Stimulated activated CD4-positive, alpha-beta T cell treated with anti-CD3 and anti-CD28 coated beads, Interleukin-1b, Interleukin-23, amount 100 ng/mL, for 48 hours (primary cell): ENCODE measurements around the gene BTN1A1.
A peak's percentile ranks its signal among the peaks of the same experiment; 100 is the strongest.
"Not testable (repeated sequence)": the region's sequence is repeated elsewhere in the genome, so short reads cannot be mapped to it uniquely, and the experiment has no call there.

Experiments
- DNase-seq: peaks from one replicate; pipeline ENCODE4 v3.0.0-alpha.2; 2020

Gene BTN1A1

GRCh38 chr6:26537846-26538571, 37.9 kb downstream of the BTN1A1 start, which contains the start of gene HMGN4:
HMGN4 (plus strand) TSS chr6:26538366; CDS start chr6:26545207, 6,841 bp downstream.
- peak; percentile 84 for DNase-seq

- DNase-seq: no peak
Observed at GRCh38 chr6:26538572-26538902, 38.4 kb downstream of the BTN1A1 start.

- no peak for DNase-seq
Observed at GRCh38 chr6:26539071-26539615, 39.0 kb downstream of the BTN1A1 start.

GRCh38 chr6:26541579-26541978, 41.5 kb downstream of the BTN1A1 start:
- no peak for DNase-seq

GRCh38 chr6:26543953-26544352, 43.9 kb downstream of the BTN1A1 start:
- no peak for DNase-seq

GRCh38 chr6:26544473-26544872, 44.4 kb downstream of the BTN1A1 start:
- no peak for DNase-seq

GRCh38 chr6:26545627-26546026, 45.5 kb downstream of the BTN1A1 start:
- no peak for DNase-seq

GRCh38 chr6:26547363-26547762, 47.3 kb downstream of the BTN1A1 start:
- DNase-seq: not testable (repeated sequence)

- DNase-seq: peak; percentile 51
Observed at GRCh38 chr6:26550250-26550993, 50.3 kb downstream of the BTN1A1 start.

GRCh38 chr6:26552205-26552604, 52.1 kb downstream of the BTN1A1 start:
- DNase-seq: no peak

- DNase-seq: no peak
Observed at GRCh38 chr6:26552640-26553188, 52.6 kb downstream of the BTN1A1 start.

GRCh38 chr6:26553264-26553634, 53.1 kb downstream of the BTN1A1 start:
- peak; percentile 81 for DNase-seq

GRCh38 chr6:26553635-26554446, 53.7 kb downstream of the BTN1A1 start:
- DNase-seq: peak; percentile 84

- DNase-seq: no peak
Observed at GRCh38 chr6:26554447-26554696, 54.3 kb downstream of the BTN1A1 start.

GRCh38 chr6:26554697-26555504, 54.8 kb downstream of the BTN1A1 start:
- peak; percentile 72 for DNase-seq

GRCh38 chr6:26555505-26556262, 55.6 kb downstream of the BTN1A1 start:
- DNase-seq: no peak

GRCh38 chr6:26556263-26557070, 56.4 kb downstream of the BTN1A1 start:
- DNase-seq: peak; percentile 64
